GM13977 (cell line): Measurements from ENCODE around the gene PRRG2.
A peak's percentile ranks its signal among the peaks of the same experiment; 100 is the strongest.

Source experiments
- DNase-seq: peaks from one replicate; pipeline ENCODE4 v3.0.0; 2012; ENCODE audit warnings: low spot score
- in situ Hi-C: fragments of 300-500 bp; cut with MboI; formaldehyde crosslinking; loops from one replicate; pipeline ENCODE4 v1.12.0; 2022; ENCODE audit warnings: low sequenced_read_pairs, low pct_unique_long_range_greater_than_20kb, mixed read lengths, inconsistent platforms; ENCODE audit not compliant: unreplicated experiment
- TF ChIP-seq, protein P1 (sequence below): IDR thresholded peaks from 2 replicates; pipeline ENCODE4 v1.5.1; 2012; ENCODE audit warnings: mild to moderate bottlenecking, control low read depth; ENCODE audit not compliant: insufficient read depth; ENCODE audit errors: extremely low read depth, missing control alignments

Gene PRRG2

DNA sequence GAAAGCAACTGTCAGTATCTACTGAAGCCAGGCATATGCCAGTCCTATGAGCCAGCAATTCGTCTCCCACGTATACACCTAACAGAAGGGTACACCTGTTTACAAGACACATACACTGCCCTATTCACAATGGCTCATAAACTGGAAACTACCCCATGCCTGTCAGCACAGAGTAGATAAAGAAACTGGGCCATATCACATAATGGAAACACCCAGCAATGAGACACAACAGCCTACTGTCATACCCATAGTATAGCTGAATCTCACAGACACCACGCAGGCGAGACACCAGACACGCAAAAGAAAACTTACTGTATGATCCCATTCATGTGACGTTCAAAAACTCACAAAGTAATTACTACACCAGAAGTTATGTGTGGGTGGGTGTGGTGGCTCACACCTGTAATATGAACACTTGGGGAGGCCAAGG is 16.5 kb upstream of the PRRG2 start:
- in situ Hi-C loops: no loop called here
- TF ChIP-seq, protein P1, sequence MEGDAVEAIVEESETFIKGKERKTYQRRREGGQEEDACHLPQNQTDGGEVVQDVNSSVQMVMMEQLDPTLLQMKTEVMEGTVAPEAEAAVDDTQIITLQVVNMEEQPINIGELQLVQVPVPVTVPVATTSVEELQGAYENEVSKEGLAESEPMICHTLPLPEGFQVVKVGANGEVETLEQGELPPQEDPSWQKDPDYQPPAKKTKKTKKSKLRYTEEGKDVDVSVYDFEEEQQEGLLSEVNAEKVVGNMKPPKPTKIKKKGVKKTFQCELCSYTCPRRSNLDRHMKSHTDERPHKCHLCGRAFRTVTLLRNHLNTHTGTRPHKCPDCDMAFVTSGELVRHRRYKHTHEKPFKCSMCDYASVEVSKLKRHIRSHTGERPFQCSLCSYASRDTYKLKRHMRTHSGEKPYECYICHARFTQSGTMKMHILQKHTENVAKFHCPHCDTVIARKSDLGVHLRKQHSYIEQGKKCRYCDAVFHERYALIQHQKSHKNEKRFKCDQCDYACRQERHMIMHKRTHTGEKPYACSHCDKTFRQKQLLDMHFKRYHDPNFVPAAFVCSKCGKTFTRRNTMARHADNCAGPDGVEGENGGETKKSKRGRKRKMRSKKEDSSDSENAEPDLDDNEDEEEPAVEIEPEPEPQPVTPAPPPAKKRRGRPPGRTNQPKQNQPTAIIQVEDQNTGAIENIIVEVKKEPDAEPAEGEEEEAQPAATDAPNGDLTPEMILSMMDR: no peak

GRCh38 chr19:49565261-49565660 is 15.9 kb upstream of the PRRG2 start:
- TF ChIP-seq, protein P1: no peak
- DNase-seq: no peak
- in situ Hi-C loops: no loop called here

More for the DNA sequence above, 16.5 kb upstream of the PRRG2 start:
- DNase-seq: no peak

DNA sequence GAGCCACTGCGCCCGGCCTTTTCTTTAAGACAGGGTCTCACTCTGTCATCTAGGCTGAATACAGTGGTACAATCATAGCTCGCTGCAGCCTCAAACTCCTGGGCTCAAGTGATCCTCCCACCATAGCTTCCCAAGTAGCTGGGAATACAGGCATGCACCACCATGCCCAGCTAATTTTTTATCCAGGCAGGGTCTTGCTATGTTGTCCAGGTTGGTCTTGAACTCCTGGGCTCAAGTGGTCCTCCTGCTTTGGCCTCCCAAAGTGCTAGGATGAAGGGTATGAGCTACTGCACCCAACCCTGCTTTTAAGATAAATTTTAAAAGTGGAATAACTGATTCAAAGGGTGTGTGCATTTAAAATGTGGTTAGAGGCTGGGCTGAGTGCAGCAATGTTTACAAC is 14.8 kb upstream of the PRRG2 start:
- TF ChIP-seq, protein P1: no peak
- in situ Hi-C loops: no loop called here
- DNase-seq: no peak

- DNase-seq: no peak
- in situ Hi-C loops: no loop called here
- TF ChIP-seq, protein P1: no peak
These were observed 13.2 kb upstream of the PRRG2 start for GRCh38 chr19:49567861-49568441.

GRCh38 chr19:49570138-49570856 is 10.8 kb upstream of the PRRG2 start:
- in situ Hi-C loops: no loop called here
- peak; percentile 86 for DNase-seq
- TF ChIP-seq, protein P1: peak; percentile 88

DNA sequence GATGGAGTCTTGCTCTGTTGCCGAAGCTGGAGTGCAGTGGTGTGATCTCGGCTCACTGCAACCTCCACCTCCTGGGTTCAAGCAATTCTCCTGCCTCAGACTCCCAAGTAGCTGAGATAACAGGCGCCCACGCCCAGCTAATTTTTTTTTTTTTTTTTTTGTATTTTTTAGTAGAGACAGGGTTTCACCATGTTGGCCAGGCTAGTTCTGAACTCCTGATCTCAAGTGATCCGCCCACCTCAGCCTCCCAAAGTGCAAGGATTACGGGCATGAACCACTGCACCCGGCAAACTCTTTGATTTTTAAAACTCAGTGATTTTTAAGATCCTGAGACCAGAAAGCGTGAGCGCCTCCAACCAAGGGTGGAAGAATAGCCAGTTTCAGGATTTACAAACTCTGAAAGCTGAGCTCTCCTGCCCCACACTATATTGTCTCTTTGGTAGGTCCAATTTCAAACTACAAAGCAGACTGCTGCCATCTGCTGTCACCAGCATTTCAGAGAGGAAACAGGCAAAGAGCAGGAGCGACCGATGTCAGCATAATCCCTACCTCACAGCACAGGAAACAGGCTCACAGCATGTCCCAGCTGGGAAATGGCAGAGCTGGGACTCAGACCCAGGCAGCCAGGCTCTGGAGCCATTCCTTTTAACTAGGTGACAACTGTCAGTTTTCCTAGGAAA is 10.0 kb upstream of the PRRG2 start:
- in situ Hi-C loops: no loop called here
- DNase-seq: no peak
- TF ChIP-seq, protein P1: peak; percentile 29
